Measurements from ENCODE around the gene SCN8A.
A peak's percentile ranks its signal among the peaks of the same experiment; 100 is the strongest.
"Not testable (repeated sequence)": the region's sequence is repeated elsewhere in the genome, so short reads cannot be mapped to it uniquely, and the experiment has no call there.

Gene SCN8A

DNA sequence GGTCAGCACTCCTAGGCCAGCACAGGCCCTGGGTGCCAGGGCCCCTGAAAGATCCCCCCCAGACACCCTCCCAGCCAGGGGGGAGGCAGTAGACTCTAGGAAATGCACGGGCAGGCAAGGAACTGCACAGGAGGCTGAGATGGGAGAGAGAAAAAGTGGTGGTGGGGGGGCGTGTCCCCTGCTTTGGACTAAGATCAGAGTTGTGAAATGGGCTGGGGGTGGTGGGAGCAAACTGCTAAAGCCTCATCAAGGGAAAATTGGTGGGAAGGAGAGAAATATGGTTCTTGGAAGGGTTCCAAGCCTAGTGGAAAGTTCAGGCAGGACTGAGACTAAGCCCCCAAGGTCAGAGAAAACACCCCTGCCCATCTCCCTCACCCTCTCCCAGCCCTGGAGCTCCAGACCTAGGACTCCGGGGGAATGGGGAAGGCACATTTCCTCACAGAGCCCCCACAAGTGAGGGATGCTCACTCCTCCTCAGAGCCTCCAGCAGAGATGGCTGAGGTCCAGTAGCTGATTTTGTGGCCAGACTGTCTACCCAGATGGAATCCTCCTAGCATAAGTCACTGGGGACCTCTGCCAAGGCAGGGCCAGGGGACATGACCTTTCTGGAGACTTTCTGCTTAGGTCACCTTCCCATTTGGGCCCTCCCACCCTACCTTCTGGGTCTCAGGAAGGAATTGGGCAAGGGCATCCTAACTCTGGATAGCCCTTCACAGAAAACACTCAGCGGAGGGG, 227.7 kb downstream of the SCN8A start:
- no peak for DNase-seq

DNA sequence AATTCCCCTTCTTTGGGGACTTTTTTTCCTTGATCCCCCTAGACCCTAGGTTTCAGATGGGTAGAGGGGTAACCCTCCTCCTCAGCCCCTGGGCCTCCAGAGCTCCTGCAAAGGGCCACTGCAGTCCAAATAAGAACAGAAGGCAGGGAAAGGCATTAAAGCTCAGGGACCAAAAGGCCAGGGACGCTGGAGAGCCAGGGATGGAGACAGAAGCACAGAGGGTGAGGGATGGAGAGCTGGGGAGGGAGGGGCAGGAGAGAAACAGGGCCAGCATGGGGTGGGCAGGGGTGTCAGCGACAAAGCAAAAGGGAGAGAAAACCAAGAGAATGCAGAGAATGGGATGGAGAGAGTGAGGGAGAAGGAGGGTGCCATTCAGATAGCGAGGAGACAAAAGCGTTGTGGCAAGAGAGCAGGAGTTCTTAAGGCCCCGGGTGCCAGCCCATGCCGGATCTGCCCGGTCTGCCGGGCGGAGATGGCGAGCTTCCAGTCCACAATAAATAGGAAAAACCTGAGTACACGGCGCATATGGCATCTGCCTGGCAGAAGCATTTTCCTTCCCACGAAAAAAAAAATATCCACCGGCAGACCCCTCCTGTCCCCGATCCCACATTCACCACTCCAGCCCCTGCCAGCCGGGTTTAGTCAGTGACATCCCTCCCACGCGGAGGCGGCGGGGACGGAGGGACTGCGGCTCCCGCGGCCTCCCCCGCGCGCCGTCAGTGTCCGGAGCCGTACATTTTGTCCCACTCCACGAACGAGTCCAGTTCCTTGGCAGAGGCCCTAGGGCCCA, 228.9 kb downstream of the SCN8A start:
- no peak for DNase-seq

DNA sequence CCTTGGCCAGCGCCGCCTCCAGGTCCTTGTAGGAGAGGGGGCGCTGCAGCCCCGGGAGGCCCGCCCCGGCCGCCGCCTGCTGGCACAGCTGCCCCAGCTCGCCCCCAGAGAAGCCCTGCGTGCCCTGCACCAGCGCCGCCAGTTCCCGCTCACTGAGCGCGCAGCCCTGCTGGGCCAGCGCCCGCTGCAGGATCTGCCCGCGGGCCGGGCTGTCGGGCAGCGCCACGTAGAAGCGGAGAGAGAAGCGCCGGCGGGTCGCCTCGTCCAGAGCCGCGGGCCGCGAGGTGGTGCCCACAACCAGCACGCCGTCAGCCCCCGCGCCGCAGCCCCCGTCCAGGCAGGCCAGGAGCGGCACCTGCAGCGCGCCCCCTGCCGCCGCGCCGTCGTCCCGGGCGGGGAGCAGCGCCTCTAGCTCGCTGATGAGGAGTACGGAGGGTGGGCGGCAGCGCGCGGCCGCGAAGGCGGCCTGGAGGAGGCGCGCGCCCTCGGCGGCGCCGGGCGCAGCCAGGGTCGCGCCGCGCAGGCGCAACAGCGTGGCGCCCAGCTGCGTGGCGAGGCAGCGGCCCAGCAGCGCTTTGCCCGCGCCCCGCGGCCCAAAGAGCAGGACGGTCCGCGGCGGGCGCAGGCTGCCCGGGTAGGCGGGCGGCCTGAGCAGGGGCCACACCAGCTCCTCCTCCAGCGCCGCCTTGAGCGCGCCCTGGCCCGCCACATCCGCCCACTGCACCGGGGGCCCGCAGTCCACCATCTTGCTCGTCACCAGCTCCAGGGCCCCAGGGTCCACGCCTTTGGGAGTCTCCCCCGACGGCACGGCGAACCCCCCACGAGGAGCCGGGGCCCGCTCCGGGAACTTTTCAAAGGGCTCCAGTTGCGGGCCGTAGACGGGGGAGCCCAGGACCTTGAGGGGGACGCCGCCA, 229.8 kb downstream of the SCN8A start:
- DNase-seq = no peak

DNA sequence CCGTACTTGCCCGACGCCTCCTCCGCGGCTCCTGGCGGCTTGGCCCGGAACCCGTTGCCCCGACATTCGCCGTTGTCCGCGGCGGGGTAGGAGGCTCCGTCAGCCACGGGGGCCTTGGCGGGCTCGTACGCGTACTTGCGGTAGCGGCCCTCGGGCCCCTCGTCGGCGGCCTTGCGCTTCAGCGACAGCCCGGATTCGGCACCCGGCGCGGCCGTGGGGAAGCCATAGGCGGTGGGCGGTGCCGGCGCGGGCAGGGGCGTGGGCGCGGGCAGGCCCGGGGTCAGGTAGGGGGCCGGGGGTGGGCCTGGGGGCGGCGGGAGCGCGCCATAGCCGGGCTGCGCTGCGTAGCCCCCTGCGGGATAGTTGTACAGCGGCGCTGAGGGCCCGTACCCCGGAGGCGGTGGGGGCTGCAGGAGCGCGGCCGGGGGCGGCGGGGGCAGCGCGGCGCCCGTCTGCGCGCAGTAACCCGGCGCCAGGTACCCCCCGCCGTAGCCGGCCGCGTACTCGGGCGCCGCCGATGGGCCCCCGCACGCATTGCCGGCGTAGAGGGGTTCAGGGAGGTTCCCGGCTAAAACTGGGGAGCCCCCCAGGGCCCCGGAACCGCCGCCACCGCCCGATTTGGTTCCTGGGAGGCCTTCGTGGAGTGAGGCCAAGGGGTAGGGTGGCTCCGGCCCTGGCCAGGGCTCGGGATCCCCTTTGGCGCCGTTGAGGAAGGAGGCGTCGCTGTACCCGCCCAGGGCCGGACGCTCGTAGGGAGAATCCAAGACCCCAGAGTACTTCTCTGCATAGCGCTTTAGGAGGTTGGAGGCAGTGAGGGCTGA, 230.6 kb downstream of the SCN8A start:
- DNase-seq = no peak

DNA sequence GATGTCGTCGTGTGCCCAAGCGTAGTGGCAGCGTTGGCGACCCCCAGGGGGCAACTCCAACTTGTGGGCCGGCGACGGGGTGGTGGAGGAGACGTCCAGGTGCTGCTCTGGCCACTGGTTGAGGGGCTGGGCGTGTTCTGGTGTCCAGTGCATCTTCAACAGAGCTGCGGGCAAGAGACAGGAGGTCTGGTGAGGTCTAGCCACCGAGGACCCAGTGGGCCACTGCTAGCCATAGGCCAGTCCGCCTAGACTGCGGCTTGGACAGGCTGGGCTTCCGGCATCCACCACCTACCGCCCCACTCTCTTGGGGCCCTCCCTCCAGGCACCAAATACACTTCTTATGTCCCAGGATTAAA, 231.2 kb downstream of the SCN8A start:
- no peak for DNase-seq

DNA sequence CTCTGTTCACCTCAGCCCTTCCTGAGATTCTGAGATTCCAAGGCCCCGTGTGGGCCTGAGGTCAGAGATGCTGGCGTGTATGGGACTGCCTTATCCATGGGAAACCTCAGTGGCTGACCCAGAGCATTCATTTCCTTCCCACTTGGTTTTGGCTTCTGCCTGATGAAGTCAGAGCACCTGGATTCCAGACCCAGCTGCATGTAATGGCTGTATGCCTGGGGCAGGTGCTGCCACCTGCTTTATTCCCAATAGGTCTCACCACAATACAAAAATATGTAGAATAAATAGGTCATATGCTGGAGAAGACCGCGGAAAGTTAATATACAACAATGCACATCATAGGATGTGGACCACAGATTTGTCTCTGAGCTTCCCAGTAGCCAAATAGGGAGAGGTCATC, 231.9 kb downstream of the SCN8A start:
- DNase-seq = no peak

DNA sequence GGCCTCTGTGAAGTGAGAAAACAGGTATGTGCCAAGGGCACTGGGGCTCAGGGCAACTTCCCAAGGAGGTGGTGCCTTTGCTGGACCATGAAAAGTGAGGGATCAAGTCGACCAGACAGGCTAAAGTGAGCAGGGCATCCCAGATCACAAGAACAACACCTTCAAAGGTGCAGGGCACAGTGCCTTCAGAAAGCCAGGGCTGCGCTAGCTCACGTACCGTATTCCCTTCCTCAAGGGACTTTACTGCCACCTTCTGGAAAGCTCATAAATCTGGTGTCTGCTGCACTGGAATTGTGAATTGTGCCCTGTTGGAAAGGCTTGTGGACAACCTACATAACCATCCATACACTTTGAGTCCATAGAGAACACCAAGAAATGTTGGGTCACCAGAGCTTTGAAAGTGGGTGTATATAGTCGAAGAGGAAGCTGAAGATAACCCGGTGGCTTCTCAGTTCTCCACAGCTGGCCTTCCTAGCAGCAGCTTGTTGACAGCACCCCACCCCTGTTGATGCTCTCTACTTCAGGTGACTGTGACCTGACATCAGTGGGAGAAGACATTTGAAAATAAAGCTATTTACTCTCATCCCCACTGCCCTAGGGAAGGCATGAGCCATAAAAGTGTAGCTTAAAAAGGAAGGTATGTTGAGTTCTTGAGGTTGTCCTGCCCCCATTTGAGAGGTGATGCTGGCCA, 233.0 kb downstream of the SCN8A start:
- DNase-seq = peak; percentile 79

DNA sequence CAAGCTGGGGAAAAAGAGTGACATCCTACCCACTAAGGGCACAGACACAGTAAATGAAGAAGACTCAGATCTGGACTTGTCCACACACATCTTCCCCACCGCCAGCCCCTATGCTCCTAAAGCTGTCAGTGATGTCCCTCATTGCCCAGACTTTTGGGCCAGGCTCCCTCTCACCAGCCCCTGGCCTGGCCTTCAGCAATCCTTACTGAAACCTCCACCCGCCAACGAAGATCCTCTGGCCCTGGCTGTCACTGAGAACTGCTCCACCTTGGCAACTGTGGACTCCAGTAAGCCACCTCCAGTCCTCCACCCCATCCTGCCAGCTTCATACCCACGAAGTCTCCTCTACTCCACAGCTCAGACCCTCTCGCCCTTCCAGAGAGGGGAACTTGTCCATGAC, 234.2 kb downstream of the SCN8A start:
- no peak for DNase-seq

DNA sequence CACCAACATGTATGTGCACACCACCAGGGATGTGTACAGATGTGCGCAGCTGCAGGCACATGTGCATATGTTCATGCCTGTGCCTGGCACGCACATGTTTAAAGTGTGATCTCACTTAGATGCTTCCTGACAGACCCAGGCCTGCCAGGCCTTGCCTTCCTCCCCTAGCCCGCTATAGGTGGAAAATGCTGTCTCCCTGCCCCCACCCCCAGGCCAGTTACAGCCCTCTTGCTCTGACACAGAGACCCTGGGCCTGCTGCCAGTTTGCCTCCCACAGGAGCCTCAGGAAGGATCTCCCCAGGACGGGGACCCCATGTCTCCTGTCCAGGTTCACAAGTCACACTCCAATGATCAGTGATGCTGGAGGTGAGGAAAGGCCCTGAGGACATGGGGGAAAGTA, 235.8 kb downstream of the SCN8A start:
- no peak for DNase-seq

DNA sequence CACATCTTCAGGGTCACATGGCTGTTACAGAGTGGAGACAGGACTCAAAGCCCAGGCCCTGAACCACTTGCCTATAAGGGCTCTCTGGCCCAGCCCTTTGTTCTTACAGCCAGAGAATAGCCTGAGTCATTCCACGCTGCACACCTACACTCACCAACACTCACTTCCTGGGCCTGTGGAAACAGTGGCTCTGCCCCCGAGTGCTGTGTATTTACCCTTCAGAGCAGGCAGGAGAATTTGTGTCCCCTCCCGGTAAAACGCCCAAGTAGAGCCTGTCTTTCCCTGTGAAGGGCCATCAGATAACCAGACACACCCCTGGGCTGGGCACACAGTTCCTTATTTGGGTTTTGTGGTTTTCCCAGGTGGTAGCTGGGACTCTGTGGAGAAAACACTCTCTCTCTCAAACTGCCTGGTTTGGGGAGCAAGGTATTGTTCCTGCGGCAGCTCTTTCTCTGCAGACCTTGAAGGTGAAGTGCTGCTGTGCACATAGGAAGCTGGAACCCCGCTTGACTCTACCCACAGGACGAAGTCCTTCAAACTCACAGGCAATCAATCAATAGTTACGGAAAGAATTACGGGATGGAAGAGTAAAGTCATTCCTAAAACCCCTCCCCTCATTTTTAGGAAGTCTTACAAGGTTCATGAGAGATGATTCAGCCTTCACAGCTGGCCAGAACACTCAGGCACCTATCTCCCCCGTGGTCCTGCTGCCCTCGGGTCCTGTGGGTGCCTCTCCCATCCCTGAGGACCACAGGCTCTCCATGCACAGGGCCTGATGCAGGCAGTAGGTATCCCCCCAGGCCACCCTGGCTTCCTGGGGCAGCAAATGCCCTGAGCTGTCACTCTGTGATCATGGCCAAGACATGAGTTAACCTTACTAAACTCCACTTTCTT, 237.1 kb downstream of the SCN8A start:
- DNase-seq = peak; percentile 40

DNA sequence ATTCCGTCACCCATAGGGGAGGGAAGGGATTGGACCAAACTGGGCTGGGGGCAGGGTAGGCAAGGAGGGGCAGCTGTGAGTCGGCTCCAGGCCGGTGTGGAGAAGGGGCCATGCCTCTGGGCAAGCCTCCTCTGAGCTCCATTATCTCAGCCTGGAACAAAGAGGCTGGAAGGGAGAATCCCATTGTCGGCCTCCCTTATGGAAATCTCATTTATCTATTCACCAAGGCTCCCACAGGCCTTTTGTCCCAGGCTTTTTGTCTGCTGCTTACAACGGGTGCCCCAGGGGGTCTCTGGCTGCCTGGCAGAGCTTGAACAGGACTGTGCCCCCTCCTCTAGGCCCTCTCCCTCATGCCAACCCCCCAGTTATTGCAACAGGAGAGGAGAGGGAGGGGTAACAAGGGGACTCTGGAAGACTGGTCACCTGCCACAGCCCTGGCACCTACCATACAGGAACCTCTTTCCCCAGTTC, 238.0 kb downstream of the SCN8A start:
- no peak for DNase-seq

DNA sequence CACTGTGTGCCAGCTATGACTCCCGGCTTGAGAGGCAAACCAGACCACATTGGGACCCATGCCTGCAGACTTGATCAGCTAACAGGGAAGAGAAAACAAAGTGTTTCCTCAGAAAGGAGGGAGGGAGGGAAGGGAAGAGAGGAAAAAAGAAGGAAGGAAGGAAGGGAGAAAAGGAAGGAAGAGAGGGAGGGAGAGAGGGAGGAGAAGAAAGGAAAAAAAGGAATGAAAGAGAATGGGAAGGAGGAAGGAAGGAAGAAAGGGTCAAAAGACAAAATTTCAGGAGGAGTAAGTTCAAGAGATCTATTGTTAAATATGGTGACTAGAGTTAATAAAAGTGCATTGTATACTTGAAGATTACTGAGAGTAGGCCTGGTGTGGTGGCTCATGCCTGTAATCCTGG, 238.6 kb downstream of the SCN8A start:
- no peak for DNase-seq

DNA sequence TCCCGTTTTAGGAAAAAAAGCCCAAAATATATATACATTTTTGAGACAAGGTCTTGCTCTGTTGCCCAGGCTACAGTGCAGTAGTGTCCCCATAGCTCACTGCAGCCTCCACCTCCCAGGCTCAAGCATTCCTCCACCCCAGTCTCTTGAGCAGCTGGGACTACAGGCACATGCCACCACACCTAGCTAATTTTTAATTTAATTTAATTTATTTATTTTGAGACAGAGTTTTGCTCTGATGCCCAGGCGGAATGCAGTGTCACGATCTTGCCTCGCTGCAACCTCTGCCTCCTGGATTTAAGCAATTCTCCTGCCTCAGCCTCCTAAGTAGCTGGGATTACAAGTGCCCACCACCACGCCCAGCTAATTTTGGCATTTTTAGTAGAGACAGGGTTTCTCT, 240.8 kb downstream of the SCN8A start:
- not testable (repeated sequence) for DNase-seq

DNA sequence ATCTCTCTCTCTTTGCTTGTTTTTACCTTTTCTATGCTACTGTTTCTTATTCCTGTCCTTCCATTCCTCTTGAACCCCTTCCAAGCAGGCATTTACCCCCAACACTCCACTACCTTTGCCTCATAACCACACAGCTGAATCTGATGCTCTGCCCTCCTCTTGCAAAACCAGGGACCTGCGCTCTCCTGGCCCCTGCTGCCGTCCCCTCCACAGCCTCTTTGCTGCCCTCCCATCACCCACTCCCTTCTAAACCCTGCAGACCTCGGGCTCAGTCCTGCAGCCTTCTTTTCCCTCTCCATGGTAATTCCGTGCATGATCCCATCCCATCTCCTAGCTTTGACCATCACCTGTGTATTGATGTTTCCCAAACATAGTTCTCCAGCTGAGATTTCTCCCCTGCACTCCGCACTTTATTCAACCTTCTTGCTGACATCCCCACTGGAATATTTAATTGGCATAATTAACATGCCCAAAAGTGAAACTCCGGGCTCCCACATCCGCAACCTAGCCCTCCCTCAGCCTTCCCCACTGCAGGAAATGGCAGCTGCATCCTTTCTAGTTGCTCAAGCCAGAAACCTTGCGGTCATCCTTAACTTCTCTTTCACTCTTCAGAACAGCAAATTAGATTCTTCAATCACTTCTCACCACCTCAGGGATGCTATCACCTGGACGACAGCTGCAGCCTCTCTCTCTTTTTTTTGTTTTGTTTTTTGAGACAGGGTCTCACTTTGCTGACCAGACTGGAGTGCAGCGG, 241.5 kb downstream of the SCN8A start:
- DNase-seq = no peak

DNA sequence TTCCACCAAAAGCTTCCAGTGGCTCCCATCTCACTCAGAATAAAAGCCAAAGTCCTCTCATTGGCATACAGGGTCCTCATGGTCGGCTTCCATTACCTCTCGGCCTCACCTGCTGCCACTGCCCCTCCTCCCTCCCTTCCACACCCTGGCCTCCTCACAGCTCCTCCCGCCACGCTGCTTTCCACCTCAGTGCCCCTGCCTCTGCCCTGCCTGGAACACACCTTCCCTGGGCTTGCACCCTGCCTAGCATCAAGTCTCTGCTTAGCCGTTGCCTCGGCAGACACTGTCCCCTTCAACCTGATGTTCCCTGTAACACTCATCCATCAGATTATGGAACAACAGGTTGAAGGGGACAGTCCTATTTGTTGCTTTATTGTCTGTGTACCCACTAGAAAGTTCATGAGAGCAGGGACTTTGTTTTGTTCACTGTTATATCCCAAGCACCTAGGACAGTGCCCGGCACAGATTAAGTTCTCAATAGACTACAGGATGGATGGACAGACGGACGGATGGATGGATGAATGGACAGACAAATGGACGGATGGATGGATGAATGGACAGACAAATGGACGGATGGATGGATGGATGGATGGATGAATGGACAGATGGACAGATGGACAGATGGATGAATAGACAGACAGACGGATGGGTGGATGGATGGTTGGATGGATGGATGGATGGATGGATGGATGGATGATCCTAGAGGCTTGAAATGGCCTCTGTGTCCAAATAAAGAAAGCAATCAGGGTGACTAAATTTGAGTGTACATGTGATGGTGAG, 242.6 kb downstream of the SCN8A start:
- DNase-seq = no peak

DNA sequence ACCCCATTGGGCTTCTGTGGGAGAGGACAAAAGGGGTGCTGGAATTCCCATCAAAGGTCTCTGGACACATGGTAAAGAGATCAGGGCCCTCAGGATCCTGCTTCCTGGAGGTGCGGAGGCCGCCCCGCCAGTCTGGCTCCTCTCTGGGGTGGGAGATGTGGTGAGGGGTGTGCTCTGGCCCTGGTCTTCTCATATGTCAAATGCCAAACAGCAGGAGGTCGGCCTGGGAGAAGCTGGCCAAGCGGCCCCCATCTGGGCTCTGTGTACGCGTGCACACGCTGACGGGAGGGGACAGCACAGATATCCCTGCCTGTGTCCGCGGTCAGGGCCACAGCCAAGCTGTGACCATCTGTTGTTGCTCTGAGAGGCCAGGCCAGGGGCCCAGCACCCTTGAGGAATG, 243.4 kb downstream of the SCN8A start:
- DNase-seq = no peak

DNA sequence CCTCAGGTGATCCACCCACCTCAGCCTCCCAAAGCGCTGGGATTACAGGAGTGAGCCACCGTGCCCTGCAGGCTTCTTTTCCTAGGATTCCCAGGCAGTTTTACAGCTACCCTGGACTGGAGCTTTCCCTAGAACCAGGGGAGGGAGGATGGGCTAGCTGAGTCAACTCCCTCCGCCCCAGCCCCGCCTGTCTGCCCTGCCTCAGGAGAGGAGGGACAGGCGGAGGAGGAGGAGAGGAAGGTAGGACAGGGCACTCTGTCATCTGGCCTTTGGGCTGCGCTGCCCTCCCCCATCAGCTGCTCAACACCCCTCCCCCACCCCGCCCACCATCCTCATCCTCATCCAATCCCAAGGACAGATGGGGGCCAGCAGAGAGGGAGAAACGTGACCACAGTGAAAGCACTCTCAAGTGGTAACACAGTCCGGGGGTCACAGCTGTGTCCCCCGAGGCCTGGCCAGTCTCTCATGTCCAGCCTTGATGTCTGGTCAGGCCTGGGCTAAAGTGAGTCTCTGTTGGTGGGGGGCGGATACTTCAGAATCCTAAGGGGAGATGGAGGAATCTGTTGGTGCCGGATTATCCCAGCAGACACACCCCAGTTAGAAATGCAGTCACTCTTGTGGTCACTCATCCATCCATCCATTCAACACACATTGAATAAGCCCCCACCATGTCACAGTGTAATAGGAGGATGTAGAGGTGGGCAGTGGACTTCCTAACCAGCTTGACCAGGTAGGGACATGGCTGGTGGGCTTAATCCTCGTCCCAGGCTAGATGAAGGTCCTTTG, 245.2 kb downstream of the SCN8A start:
- DNase-seq = no peak

DNA sequence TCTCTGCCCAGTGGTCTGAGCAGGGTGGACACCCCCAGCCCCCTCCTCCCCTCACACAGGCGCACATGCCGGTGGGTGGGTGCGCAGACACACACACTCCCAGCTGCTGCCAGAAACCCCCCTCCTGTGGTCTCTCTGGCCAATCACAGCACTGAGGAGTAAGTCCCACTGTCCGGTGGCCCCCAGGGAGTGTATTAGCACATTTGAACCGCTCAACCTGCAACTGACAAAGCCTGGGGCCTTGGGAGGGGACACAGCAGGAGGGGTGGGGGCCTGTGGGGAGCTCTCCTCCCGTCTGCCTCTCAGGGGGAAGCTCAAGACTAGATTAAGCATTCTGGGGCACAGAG, 245.8 kb downstream of the SCN8A start:
- no peak for DNase-seq

DNA sequence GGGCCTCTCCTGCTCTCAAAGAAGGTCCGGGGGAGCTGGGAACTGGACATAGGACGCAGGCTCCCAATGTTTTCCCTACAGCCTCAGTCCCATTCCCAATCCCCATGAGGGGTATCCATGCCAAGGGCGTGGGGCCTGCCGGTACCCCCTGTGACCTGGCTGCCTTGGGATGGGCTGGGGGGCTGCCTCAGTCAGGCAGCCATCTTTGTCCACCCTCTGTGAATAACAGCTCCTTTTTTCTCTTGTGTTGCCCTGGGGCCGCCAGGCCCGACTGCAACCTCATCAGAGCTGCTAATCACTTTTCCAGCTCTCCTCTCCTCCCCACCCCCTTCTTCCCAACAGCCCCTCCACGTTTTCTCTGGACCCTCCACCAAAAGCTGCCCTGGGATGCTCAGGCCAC, 246.3 kb downstream of the SCN8A start:
- DNase-seq = no peak
